Testis (tissue), 3 donors: ENCODE results near the gene FAM199X. TPM values are rescaled to one million over a fixed set of nuclear protein-coding genes. Genes with fewer than 3 reads are reported as not detected.

Experiments used
- DNase-seq: peaks from one replicate; pipeline ENCODE4 v3.0.0-alpha.2; 2019
- H3K27ac ChIP-seq, 2 donors: fragments of 200-600 bp; sonication (generic); one replicate each; pipeline ENCODE4 v1.5.1; 2019
- H3K27me3 ChIP-seq: fragments of 200-600 bp; sonication (generic); one replicate; pipeline ENCODE4 v1.5.1; 2019
- H3K36me3 ChIP-seq: fragments of 200-600 bp; sonication (generic); one replicate; pipeline ENCODE4 v1.5.1; 2017; ENCODE audit warnings: low read depth; ENCODE audit errors: missing control alignments
- H3K4me1 ChIP-seq: fragments of 200-600 bp; sonication (generic); one replicate; pipeline ENCODE4 v1.5.1; 2019
- H3K4me3 ChIP-seq, 2 donors: fragments of 200-600 bp; sonication (generic); one replicate each; pipeline ENCODE4 v1.5.1; 2017 to 2019
- H3K9me3 ChIP-seq: fragments of 200-600 bp; sonication (generic); one replicate; pipeline ENCODE4 v1.5.1; 2017
- POLR2A ChIP-seq: fragments of 450-650 bp; IDR thresholded peaks from one replicate; pipeline ENCODE4 v1.6.1; 2017; ENCODE audit warnings: antibody characterized with exemption, mild to moderate bottlenecking, moderate library complexity
- WGBS, 2 donors: methylation state at CpG; one replicate each; pipeline ENCODE4 v1.1.5; 2018; 5-methylcytosine and 5-hydroxymethylcytosine counted together
- intact Hi-C: fragments of 100-400 bp; cut with DNase I; formaldehyde crosslinking; loops from one replicate; pipeline ENCODE4 v1.15.1; 2023; ENCODE audit warnings: low total_unique reads
- polyA plus RNA-seq: library from polyadenylated mRNA; stranded (reverse); fragments of 350-450 nt; fragmentation: Illumina TruSeq; extraction: RNeasy Lipid Tissue Mini Kit (QIAGEN cat#74804); gene quantifications from one replicate; pipeline ENCODE4 v1.2.3, GENCODE V29; 2014; ENCODE audit warnings: low read depth, low replicate concordance; ENCODE audit not compliant: insufficient read depth
- total RNA-seq, 2 donors: library from RNA; depleted of rRNA; stranded (reverse); fragments of >200 nt; gene quantifications; one replicate each; pipeline ENCODE4 v1.2.3, GENCODE V29; 2016
- TF ChIP-seq, protein P1 (sequence below), 3 experiments: fragments of 450-650 bp in 2 of 3; fragments of 200-600 bp in 1 of 3; sonication (generic) in 1 of 3; IDR thresholded peaks; one replicate each; pipeline ENCODE4 v1.5.1; 2016 to 2019; ENCODE audit warnings: antibody characterized with exemption in 3 of 3, mild to moderate bottlenecking in 2 of 3, moderate library complexity in 1 of 3

FAM199X gene
- total and polyA plus RNA-seq, 3 donors from 2014 or later: 20.9 to 35.6 (median 33.8) TPM

DNA sequence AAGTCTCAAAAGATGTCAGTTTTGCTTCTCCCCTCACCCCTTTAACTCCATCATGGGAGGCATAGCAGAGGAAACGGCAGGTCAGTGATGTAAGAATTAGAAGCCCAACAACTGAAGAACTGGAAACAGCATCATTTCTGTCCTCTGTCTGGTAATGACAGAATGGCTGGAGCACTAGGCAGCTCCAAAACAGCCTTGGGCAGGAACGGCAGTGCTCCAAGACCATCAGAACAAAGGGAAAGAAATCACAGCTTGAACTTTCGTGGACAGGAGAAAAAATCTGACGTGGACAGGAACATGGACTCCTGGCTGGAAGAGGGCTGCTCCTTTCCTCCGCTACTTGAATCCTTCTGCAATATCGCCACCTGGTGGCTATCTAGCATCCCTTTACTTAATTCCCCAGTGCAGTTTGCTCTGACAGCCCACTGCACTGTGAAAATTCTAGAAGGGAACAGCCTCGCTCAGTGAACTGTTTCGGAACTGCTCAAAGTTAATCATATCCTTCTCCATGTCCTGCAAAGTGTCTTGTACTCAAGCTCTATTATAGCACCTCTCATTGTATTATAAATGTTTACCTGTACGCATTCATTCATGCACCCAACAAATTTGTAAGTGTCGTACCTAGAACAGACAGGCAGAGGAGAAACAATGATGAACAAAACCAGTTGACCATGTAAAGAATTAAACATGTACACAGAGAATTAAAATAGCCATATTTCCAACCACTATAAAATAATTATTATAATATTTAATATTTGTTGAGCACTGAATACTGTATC lies 29.8 kb upstream of the FAM199X start:
- intact Hi-C loops: no loop called here

DNA sequence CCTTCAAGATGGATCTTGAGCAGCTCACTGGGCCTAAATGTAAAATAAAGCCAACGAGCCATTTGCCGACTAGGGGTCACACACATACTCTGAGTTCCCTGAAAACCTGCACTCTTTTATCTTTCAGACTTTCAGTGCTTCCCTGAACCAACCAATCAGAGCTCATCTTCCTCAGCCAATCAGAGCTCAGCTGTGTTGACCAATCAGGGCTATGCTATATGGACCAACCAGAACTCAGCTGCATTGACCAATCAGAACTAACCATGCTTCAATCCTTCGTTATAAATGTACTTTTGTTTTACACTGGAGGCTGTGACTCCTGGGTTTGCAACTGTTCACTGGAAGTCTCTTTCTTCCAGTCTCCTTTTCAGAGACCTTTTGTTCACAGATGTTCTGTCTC lies 28.8 kb upstream of the FAM199X start:
- no peaks in the 10 kb centered on the region for H3K27me3 ChIP-seq
- H3K9me3 ChIP-seq: no peaks in the 10 kb centered on the region
- H3K27ac ChIP-seq: no peak overlapping the region
- no peaks in the 10 kb centered on the region for H3K36me3 ChIP-seq
- TF ChIP-seq, protein P1, sequence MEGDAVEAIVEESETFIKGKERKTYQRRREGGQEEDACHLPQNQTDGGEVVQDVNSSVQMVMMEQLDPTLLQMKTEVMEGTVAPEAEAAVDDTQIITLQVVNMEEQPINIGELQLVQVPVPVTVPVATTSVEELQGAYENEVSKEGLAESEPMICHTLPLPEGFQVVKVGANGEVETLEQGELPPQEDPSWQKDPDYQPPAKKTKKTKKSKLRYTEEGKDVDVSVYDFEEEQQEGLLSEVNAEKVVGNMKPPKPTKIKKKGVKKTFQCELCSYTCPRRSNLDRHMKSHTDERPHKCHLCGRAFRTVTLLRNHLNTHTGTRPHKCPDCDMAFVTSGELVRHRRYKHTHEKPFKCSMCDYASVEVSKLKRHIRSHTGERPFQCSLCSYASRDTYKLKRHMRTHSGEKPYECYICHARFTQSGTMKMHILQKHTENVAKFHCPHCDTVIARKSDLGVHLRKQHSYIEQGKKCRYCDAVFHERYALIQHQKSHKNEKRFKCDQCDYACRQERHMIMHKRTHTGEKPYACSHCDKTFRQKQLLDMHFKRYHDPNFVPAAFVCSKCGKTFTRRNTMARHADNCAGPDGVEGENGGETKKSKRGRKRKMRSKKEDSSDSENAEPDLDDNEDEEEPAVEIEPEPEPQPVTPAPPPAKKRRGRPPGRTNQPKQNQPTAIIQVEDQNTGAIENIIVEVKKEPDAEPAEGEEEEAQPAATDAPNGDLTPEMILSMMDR (IDR thresholded peaks at IDR 0.05): no peak
- no peak for TF ChIP-seq POLR2A
- intact Hi-C loops: no loop called here
- DNase-seq: peak; percentile 35
- whole genome bisulfite sequencing, 2 donors: 47 to 63% methylated on average over 3 of the region's 3 CpGs
- no peaks in the 10 kb centered on the region for H3K4me1 ChIP-seq
- no peak overlapping the region for H3K4me3 ChIP-seq

More for the DNA sequence above, 29.8 kb upstream of the FAM199X start:
- peak; percentile 83 for DNase-seq
- TF ChIP-seq, protein P1 (IDR thresholded peaks at IDR 0.05): peak; percentile 46 to 63 (median 53)
- no peak for TF ChIP-seq POLR2A
- Histone ChIP-seq H3K9me3 (no peaks in the 10 kb centered on the region), H3K4me1 (no peaks in the 10 kb centered on the region), H3K36me3 (no peaks in the 10 kb centered on the region), H3K27ac (peak overlapping the region in 1 of 2 donors; percentile 64), H3K27me3 (no peaks in the 10 kb centered on the region), H3K4me3 (no peak overlapping the region)
- WGBS, 2 donors: 17 to 20% methylated on average over 7 to 10 of the region's 10 CpGs

DNA sequence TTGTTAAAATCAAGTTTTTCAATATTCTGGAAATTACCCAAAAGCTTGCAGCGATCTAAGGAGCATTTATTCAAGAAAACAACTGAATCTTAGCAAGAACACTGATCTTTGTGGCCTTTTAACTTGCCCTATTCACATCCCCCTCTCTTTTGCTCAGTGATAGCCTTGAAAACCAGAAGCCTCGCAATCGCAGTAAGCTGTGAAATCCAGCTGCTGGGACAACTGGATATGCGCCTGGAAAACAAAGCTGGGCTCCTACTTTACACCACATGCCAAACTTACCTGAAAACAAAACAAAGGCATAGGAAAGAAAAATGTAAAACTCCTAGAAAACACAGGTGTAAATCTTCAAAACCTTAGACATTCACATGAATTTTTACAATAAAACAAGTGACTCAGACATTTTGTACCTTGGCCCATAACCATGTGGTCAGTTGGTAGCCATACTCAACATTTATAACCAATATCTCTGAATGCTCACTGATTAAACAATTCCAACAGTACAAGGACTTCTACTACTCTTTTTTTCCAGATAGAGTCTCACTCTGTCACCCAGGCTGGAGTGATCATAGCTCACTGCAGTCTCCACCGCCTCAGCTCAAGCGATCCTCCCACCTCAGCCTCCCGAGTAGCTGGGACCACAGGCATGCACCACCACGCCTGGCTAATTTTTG lies 25.0 kb upstream of the FAM199X start:
- Histone ChIP-seq H3K27me3 (no peaks in the 10 kb centered on the region), H3K9me3 (no peaks in the 10 kb centered on the region), H3K27ac (no peak overlapping the region), H3K36me3 (no peaks in the 10 kb centered on the region), H3K4me3 (no peak overlapping the region), H3K4me1 (no peaks in the 10 kb centered on the region)
- WGBS, 2 donors: 81 to 84% methylated on average over 8 of the region's 8 CpGs
- intact Hi-C loops: no loop called here
- TF ChIP-seq, protein P1 (IDR thresholded peaks at IDR 0.05): no peak
- no peak for TF ChIP-seq POLR2A
- DNase-seq: no peak

DNA sequence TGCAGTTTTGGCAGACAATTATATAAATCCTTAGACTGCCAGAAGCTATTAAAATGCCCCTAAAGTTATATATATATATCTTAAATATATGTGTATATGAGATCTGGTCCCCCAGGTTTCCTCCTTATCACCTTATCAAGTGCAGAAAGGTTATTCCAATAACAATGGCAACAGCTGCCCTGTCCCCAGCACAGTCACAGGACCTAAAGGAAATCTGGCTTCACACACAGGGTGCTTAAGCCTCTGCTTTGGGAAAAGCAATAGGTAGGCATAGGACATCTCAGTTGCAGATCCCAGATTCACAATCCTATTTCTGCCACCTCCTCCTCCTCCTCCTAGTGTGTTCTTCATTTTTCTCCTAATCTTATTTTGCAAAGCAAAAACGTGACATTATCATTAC lies 15.2 kb upstream of the FAM199X start:
- no peaks in the 10 kb centered on the region for H3K36me3 ChIP-seq

More for the DNA sequence above, 15.2 kb upstream of the FAM199X start:
- WGBS, 2 donors: 23 to 67% methylated on average over 1 of the region's 1 CpG
- TF ChIP-seq POLR2A: no peak
- TF ChIP-seq, protein P1 (IDR thresholded peaks at IDR 0.05): no peak
- Histone ChIP-seq H3K27ac (no peak overlapping the region), H3K4me1 (no peaks in the 10 kb centered on the region), H3K4me3 (no peak overlapping the region), H3K27me3 (no peaks in the 10 kb centered on the region), H3K9me3 (no peaks in the 10 kb centered on the region)
- DNase-seq: no peak
- intact Hi-C loops: no loop called here
